Uterus (tissue), 4 donors: ENCODE results near the gene ACRBP. TPM values are rescaled to one million over a fixed set of nuclear protein-coding genes. Genes with fewer than 3 reads are reported as not detected.

ENCODE experiments used
- DNase-seq, 2 donors: peaks; one replicate each; pipeline ENCODE4 v3.0.0-alpha.2; 2019 to 2020
- H3K27ac ChIP-seq, 2 donors: fragments of 200-600 bp; sonication (generic); 1 replicate in 1 of 2; 2 replicates in 1 of 2; pipeline ENCODE4 v1.5.1; 2016 to 2018
- H3K27me3 ChIP-seq, 2 donors: fragments of 200-600 bp; sonication (generic); one replicate each; pipeline ENCODE4 v1.5.1; 2018 to 2019; ENCODE audit warnings: control low read depth in 1 of 2
- H3K36me3 ChIP-seq, 2 donors: fragments of 200-600 bp; sonication (generic); one replicate each; pipeline ENCODE4 v1.5.1; 2019; ENCODE audit warnings: control low read depth in 1 of 2
- H3K4me1 ChIP-seq, 2 donors: fragments of 200-600 bp; sonication (generic); one replicate each; pipeline ENCODE4 v1.5.1; 2018 to 2019; ENCODE audit warnings: control low read depth in 1 of 2
- H3K4me3 ChIP-seq, 2 donors: fragments of 200-600 bp; sonication (generic); 1 replicate in 1 of 2; 2 replicates in 1 of 2; pipeline ENCODE4 v1.5.1; 2018 to 2019; ENCODE audit warnings: mild to moderate bottlenecking in 1 of 2
- H3K9me3 ChIP-seq, 2 donors: fragments of 200-600 bp; sonication (generic); one replicate each; pipeline ENCODE4 v1.5.1; 2019; ENCODE audit warnings: control low read depth in 1 of 2
- CTCF ChIP-seq, 4 experiments: fragments of 200-600 bp in 2 of 4; fragments of 450-650 bp in 2 of 4; sonication (generic) in 2 of 4; IDR thresholded peaks; one replicate each; pipeline ENCODE4 v1.5.1; 2016 to 2019; ENCODE audit warnings: antibody characterized with exemption in 4 of 4, mild to moderate bottlenecking in 2 of 4, moderate library complexity in 1 of 4
- POLR2A ChIP-seq, 2 donors: fragments of 450-650 bp; IDR thresholded peaks; one replicate each; pipeline ENCODE4 v1.6.1; 2016; ENCODE audit warnings: antibody characterized with exemption in 2 of 2, mild to moderate bottlenecking in 1 of 2, moderate library complexity in 1 of 2
- intact Hi-C: fragments of 100-400 bp; cut with DNase I; formaldehyde crosslinking; loops from one replicate; pipeline ENCODE4 v1.15.1; 2023; ENCODE audit warnings: low total_unique reads
- total RNA-seq, 4 donors: library from RNA; depleted of rRNA in 3 of 4; stranded (reverse); fragments of >200 nt in 3 of 4; gene quantifications; one replicate each; pipeline versions ENCODE4 v1.1.0 to v1.2.4, GENCODE V29; 2014 to 2023
- donor health status: DM: yes; HTN: yes; CAD: no.

The ACRBP gene
- total RNA-seq, 4 donors from 2014 or later: 0.35 to 1.6 (median 1.5) TPM; not detected in 1

GRCh38 chr12:6644257-6644596, 3.0 kb downstream of the ACRBP start:
- intact Hi-C loops: no loop called here

GRCh38 chr12:6643569-6644256, 3.5 kb downstream of the ACRBP start:
- Histone ChIP-seq H3K4me3 (no peak overlapping the region), H3K27me3 (no peaks in the 10 kb centered on the region), H3K27ac (no peak overlapping the region), H3K4me1 (no peaks in the 10 kb centered on the region), H3K36me3 (no peaks in the 10 kb centered on the region), H3K9me3 (no peaks in the 10 kb centered on the region)
- no peak for TF ChIP-seq CTCF (IDR thresholded peaks at IDR 0.05)
- TF ChIP-seq POLR2A (IDR thresholded peaks at IDR 0.05): no peak
- intact Hi-C loops: no loop called here
- no peak for DNase-seq

More at GRCh38 chr12:6644257-6644596, 3.0 kb downstream of the ACRBP start:
- Histone ChIP-seq H3K4me3 (no peak overlapping the region), H3K36me3 (no peaks in the 10 kb centered on the region), H3K27ac (no peak overlapping the region), H3K4me1 (no peaks in the 10 kb centered on the region), H3K9me3 (no peaks in the 10 kb centered on the region), H3K27me3 (no peaks in the 10 kb centered on the region)
- TF ChIP-seq POLR2A (IDR thresholded peaks at IDR 0.05) (no peak), CTCF (IDR thresholded peaks at IDR 0.05) (no peak)
- DNase-seq: no peak

- intact Hi-C loops: no loop called here
- no peak overlapping the region for H3K27ac ChIP-seq
- DNase-seq: no peak
Measured at GRCh38 chr12:6641131-6641530, 6.1 kb downstream of the ACRBP start.

GRCh38 chr12:6640497-6640896, 6.7 kb downstream of the ACRBP start:
- Histone ChIP-seq H3K9me3 (no peaks in the 10 kb centered on the region), H3K27me3 (no peaks in the 10 kb centered on the region), H3K4me1 (no peaks in the 10 kb centered on the region), H3K27ac (no peak overlapping the region), H3K4me3 (no peak overlapping the region), H3K36me3 (no peaks in the 10 kb centered on the region)
- DNase-seq: no peak
- TF ChIP-seq CTCF (IDR thresholded peaks at IDR 0.05): no peak
- no peak for TF ChIP-seq POLR2A (IDR thresholded peaks at IDR 0.05)
- intact Hi-C loops: no loop called here

More at GRCh38 chr12:6641131-6641530, 6.1 kb downstream of the ACRBP start:
- Histone ChIP-seq H3K36me3 (no peaks in the 10 kb centered on the region), H3K4me1 (no peaks in the 10 kb centered on the region), H3K27me3 (no peaks in the 10 kb centered on the region), H3K9me3 (no peaks in the 10 kb centered on the region), H3K4me3 (no peak overlapping the region)
- TF ChIP-seq CTCF (IDR thresholded peaks at IDR 0.05): no peak
- TF ChIP-seq POLR2A (IDR thresholded peaks at IDR 0.05): no peak

GRCh38 chr12:6639151-6639801, 8.0 kb downstream of the ACRBP start:
- no peaks in the 10 kb centered on the region for H3K4me1 ChIP-seq
- no peaks in the 10 kb centered on the region for H3K36me3 ChIP-seq
- no peak overlapping the region for H3K4me3 ChIP-seq
- H3K27ac ChIP-seq: no peak overlapping the region
- no peaks in the 10 kb centered on the region for H3K9me3 ChIP-seq
- no peaks in the 10 kb centered on the region for H3K27me3 ChIP-seq
- TF ChIP-seq CTCF (IDR thresholded peaks at IDR 0.05) (no peak), POLR2A (IDR thresholded peaks at IDR 0.05) (no peak)
- intact Hi-C loops: no loop called here
- no peak for DNase-seq
